HG03196 (cell line): ENCODE measurements around the gene PATL1.

Source experiments
- ATAC-seq: cut with Tn5 transposase; IDR thresholded peaks from one replicate; pipeline ENCODE4 v1.9.1; 2021; ENCODE audit not compliant: unreplicated experiment

PATL1 gene

GRCh38 chr11:59615637-59616395, 53.0 kb downstream of the PATL1 start, which contains the start of gene OSBP:
TSS of gene OSBP (minus strand) at chr11:59615774. CDS start at chr11:59615664, 110 bp downstream.
- peak; percentile 87 for ATAC-seq

GRCh38 chr11:59615120-59615636, 53.7 kb downstream of the PATL1 start:
- peak; percentile 9 for ATAC-seq

GRCh38 chr11:59614277-59615119, 54.3 kb downstream of the PATL1 start:
- no peak for ATAC-seq

GRCh38 chr11:59611570-59612565, 57.0 kb downstream of the PATL1 start:
- no peak for ATAC-seq

GRCh38 chr11:59610289-59610688, 58.5 kb downstream of the PATL1 start:
- ATAC-seq = no peak

- no peak for ATAC-seq
Observed at GRCh38 chr11:59607703-59608454, 61.0 kb downstream of the PATL1 start.

GRCh38 chr11:59602432-59602831, 66.4 kb downstream of the PATL1 start:
- no peak for ATAC-seq

GRCh38 chr11:59601788-59602187, 67.0 kb downstream of the PATL1 start:
- no peak for ATAC-seq

- no peak for ATAC-seq
Observed at GRCh38 chr11:59600636-59601035, 68.2 kb downstream of the PATL1 start.

- ATAC-seq = no peak
Observed at GRCh38 chr11:59600234-59600633, 68.6 kb downstream of the PATL1 start.

GRCh38 chr11:59598961-59599360, 69.9 kb downstream of the PATL1 start:
- no peak for ATAC-seq
